AG04450 (cell line): ENCODE data around the gene LMNTD2. TPM values are rescaled to one million over a fixed set of nuclear protein-coding genes. Genes with fewer than 3 reads are reported as not detected.

Source experiments
- CTCF ChIA-PET: fragments of 300-600, 350-600 bp; formaldehyde crosslinking; extraction: SDS; loops from one replicate; lab custom pipeline; 2022; ENCODE audit warnings: antibody characterized with exemption, inconsistent platforms; lab: Charles Lee
- POLR2A ChIA-PET: fragments of 350-600 bp; formaldehyde crosslinking; extraction: SDS; loops from one replicate; lab custom pipeline; 2021; ENCODE audit warnings: antibody characterized with exemption, inconsistent platforms; lab: Yijun Ruan, JAX
- DNase-seq: peaks from one replicate; pipeline ENCODE4 v3.0.0-alpha.2; 2011; ENCODE audit warnings: low read depth, low spot score
- H3K27ac ChIP-seq: one replicate; pipeline ENCODE4 v1.5.1; 2012; ENCODE audit warnings: low read depth, low read length, control low read depth
- H3K27me3 ChIP-seq: one replicate; pipeline ENCODE4 v1.6.0; 2012; ENCODE audit warnings: low read length; ENCODE audit not compliant: control insufficient read depth, insufficient read depth
- H3K4me3 ChIP-seq: 2 replicates; pipeline ENCODE4 v1.5.1; 2011; ENCODE audit warnings: mild to moderate bottlenecking, low read depth, low read length, control low read depth
- H3K9me3 ChIP-seq: 2 replicates; pipeline ENCODE4 v1.5.1; 2012; ENCODE audit warnings: low read length; ENCODE audit not compliant: control insufficient read depth, insufficient read depth
- polyA plus RNA-seq: library from polyadenylated mRNA; depleted of rRNA; stranded (reverse); fragments of >200 nt; gene quantifications from 2 replicates; pipeline ENCODE4 v1.2.3, GENCODE V29; 2011; rRNA removed
- small RNA-seq: library from RNA; depleted of rRNA; stranded (forward); fragments of <200 nt; gene quantifications from one replicate; pipeline ENCODE3, GENCODE V24; 2012; ENCODE audit warnings: low read depth; ENCODE audit not compliant: insufficient read length
- TF ChIP-seq, protein P1 (sequence below): IDR thresholded peaks from 2 replicates; pipeline ENCODE4 v1.5.1; 2011; ENCODE audit warnings: low read depth, low read length, control low read depth, inconsistent platforms

Gene LMNTD2
- polyA plus RNA-seq, 1 experiment, result 0.32 TPM

DNA sequence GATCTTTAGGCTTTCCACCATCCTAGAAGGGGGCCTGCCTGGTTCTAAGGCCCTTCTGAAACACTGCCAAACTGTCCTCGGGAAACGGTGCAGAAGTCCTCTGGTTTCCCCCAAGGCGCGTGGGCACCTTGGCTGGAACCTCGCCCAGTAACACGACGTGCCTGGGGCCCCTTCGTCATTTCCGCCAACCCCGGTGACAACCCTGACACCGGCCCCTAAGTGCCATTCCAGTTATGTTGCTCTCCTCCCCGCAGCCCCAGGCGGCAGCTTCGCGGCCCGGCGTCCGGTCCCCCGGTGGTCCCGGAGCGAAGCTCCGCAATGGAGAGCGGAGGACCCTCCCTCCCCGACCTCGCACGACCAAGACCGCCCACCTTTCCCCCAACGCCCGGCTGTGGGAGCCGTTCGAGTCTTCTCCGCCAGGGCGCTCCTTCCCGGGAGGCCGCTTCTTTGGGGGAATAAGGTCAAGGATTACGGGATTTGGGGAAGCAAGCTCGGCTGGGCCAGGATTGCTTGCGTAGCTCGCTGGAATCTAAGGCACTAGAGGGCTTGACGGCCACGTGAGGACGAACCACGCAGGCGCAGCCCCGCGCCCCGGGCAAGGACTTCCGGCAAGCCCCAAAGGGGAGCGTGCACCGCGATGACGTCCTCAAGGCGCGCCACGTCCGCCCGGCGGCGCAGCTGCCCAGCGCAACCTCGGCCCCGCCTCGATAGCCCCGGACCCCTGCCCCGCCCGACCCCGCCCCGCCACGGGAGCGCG lies 54.1 kb downstream of the LMNTD2 start:
- H3K9me3 ChIP-seq, result no peaks in the 10 kb centered on the region; the same call in 1 of the 2 replicates
- DNase-seq, result peak; percentile 97
- peak overlapping the region; percentile 95 for H3K4me3 ChIP-seq
- POLR2A ChIA-PET, result interaction anchor here (0.6 to 1.6 kb wide), 7 partner anchors 14 to 882 kb away, joined by 3 to 10 read pairs (median 3); partner anchors contain the start of gene PHRF1
- H3K27ac ChIP-seq, result peak overlapping the region; percentile 99
- no peaks in the 10 kb centered on the region for H3K27me3 ChIP-seq
- CTCF ChIA-PET, result no interaction called here
- TF ChIP-seq, protein P1, sequence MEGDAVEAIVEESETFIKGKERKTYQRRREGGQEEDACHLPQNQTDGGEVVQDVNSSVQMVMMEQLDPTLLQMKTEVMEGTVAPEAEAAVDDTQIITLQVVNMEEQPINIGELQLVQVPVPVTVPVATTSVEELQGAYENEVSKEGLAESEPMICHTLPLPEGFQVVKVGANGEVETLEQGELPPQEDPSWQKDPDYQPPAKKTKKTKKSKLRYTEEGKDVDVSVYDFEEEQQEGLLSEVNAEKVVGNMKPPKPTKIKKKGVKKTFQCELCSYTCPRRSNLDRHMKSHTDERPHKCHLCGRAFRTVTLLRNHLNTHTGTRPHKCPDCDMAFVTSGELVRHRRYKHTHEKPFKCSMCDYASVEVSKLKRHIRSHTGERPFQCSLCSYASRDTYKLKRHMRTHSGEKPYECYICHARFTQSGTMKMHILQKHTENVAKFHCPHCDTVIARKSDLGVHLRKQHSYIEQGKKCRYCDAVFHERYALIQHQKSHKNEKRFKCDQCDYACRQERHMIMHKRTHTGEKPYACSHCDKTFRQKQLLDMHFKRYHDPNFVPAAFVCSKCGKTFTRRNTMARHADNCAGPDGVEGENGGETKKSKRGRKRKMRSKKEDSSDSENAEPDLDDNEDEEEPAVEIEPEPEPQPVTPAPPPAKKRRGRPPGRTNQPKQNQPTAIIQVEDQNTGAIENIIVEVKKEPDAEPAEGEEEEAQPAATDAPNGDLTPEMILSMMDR, result no peak

DNA sequence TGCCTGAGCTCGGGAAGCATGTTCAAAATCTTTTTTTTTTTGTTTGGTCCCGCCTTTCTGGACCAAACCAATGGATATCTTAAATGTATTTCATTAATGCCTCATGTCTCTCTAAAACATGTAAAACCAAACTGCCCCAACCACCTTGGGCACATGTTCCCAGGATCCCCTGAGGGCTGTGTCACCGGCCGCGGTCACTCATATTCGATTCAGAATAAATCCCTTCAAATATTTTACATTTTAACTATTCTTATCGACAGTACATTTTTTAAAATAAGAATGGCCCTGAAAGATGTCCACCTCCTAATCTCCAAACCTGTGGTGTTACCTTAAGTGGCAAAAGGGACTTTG lies 55.6 kb downstream of the LMNTD2 start:
- POLR2A ChIA-PET, result no interaction called here
- TF ChIP-seq, protein P1, result no peak
- Histone ChIP-seq H3K9me3 (no peaks in the 10 kb centered on the region; the same call in 1 of the 2 replicates), H3K27ac (peak overlapping the region; percentile 11), H3K4me3 (peak overlapping the region; percentile 58), H3K27me3 (no peaks in the 10 kb centered on the region)
- no peak for DNase-seq
- CTCF ChIA-PET, result no interaction called here

Small RNA genes within 50 kb of the gene (small RNA-seq; reads per million reads assigned to genes)
- 834 reads per million, percentile 96 among the genes with 10 or more reads in this experiment for gene MIR210

Other genes starting within 250 kb of the LMNTD2 start
- 62.1 and 81.6 TPM in 2 replicates for gene IFITM1, start 246.7 kb downstream of the LMNTD2 start, polyA plus RNA-seq
- 426 and 760 TPM in 2 replicates for gene IFITM3, start 239.9 kb downstream of the LMNTD2 start, polyA plus RNA-seq
- 7.8 and 9.5 TPM in 2 replicates for gene B4GALNT4, start 191.2 kb downstream of the LMNTD2 start, polyA plus RNA-seq
- 0.55 and 1.1 TPM in 2 replicates for gene PKP3, start 166.5 kb downstream of the LMNTD2 start, polyA plus RNA-seq
- 17.8 and 20.9 TPM in 2 replicates for gene SIGIRR, start 145.7 kb downstream of the LMNTD2 start, polyA plus RNA-seq
- gene ANO9, start 118.7 kb downstream of the LMNTD2 start, polyA plus RNA-seq, result 0.10 TPM in 1 of 2 replicates, not detected in the other
- 15.8 and 19.7 TPM in 2 replicates for gene PTDSS2, start 110.5 kb downstream of the LMNTD2 start, polyA plus RNA-seq
- 98.6 and 168 TPM in 2 replicates for gene RNH1, start 53.5 kb downstream of the LMNTD2 start, polyA plus RNA-seq
- gene HRAS, start 25.2 kb downstream of the LMNTD2 start, polyA plus RNA-seq, result 44.7 and 58.7 TPM in 2 replicates
- gene LRRC56, start 23.2 kb downstream of the LMNTD2 start, polyA plus RNA-seq, result 0.86 and 1.5 TPM in 2 replicates
- 2.5 and 4.3 TPM in 2 replicates for gene RASSF7, start 232 bp upstream of the LMNTD2 start, polyA plus RNA-seq
- gene PHRF1, start 15.7 kb upstream of the LMNTD2 start, polyA plus RNA-seq, result 7.3 and 8.4 TPM in 2 replicates
- 2.4 and 3.6 TPM in 2 replicates for gene IRF7, start 55.2 kb upstream of the LMNTD2 start, polyA plus RNA-seq
- gene CDHR5, start 64.2 kb upstream of the LMNTD2 start, polyA plus RNA-seq, result not detected in 2 replicates
- gene SCT, start 66.4 kb upstream of the LMNTD2 start, polyA plus RNA-seq, result not detected in 2 replicates
- gene DRD4, start 76.5 kb upstream of the LMNTD2 start, polyA plus RNA-seq, result 0.05 TPM in 1 of 2 replicates, not detected in the other
- 13.0 and 19.6 TPM in 2 replicates for gene DEAF1, start 134.5 kb upstream of the LMNTD2 start, polyA plus RNA-seq
- gene TMEM80, start 135.1 kb upstream of the LMNTD2 start, polyA plus RNA-seq, result 16.2 and 18.7 TPM in 2 replicates
- 11.0 and 17.0 TPM in 2 replicates for gene EPS8L2, start 145.5 kb upstream of the LMNTD2 start, polyA plus RNA-seq
- gene TALDO1, start 186.7 kb upstream of the LMNTD2 start, polyA plus RNA-seq, result 242 and 286 TPM in 2 replicates
- 15.0 and 18.8 TPM in 2 replicates for gene GATD1, start 216.7 kb upstream of the LMNTD2 start, polyA plus RNA-seq
- 0.55 and 1.1 TPM in 2 replicates for gene CEND1, start 229.4 kb upstream of the LMNTD2 start, polyA plus RNA-seq
- gene SLC25A22, start 237.5 kb upstream of the LMNTD2 start, polyA plus RNA-seq, result 11.3 and 11.5 TPM in 2 replicates
- 5.7 and 8.2 TPM in 2 replicates for gene PIDD1, start 244.5 kb upstream of the LMNTD2 start, polyA plus RNA-seq
- 940 and 1,115 TPM in 2 replicates for gene RPLP2, start 249.2 kb upstream of the LMNTD2 start, polyA plus RNA-seq